Measurements from ENCODE around the gene CITED4.

Gene CITED4

GRCh38 chr1:40884055-40884795 is 22.1 kb upstream of the CITED4 start:
- DNase-seq, result no peak

GRCh38 chr1:40880813-40881549 is 18.8 kb upstream of the CITED4 start:
- no peak for DNase-seq

GRCh38 chr1:40879482-40880175 is 17.5 kb upstream of the CITED4 start:
- DNase-seq, result no peak

GRCh38 chr1:40878906-40879305 is 16.7 kb upstream of the CITED4 start:
- DNase-seq, result no peak

- peak; percentile 70 for DNase-seq
Measured at GRCh38 chr1:40877698-40878097, 15.5 kb upstream of the CITED4 start.

GRCh38 chr1:40876891-40877290 is 14.7 kb upstream of the CITED4 start:
- DNase-seq, result no peak

GRCh38 chr1:40876436-40876761 is 14.2 kb upstream of the CITED4 start:
- DNase-seq, result no peak

- no peak for DNase-seq
Measured at GRCh38 chr1:40873863-40874472, 11.8 kb upstream of the CITED4 start.

GRCh38 chr1:40872276-40872675 is 10.1 kb upstream of the CITED4 start:
- no peak for DNase-seq

GRCh38 chr1:40870135-40870728 is 8.1 kb upstream of the CITED4 start:
- no peak for DNase-seq

GRCh38 chr1:40868051-40868723 is 6.0 kb upstream of the CITED4 start:
- no peak for DNase-seq

- DNase-seq, result no peak
Measured at GRCh38 chr1:40861224-40862003, 749 bp downstream of the CITED4 start.

GRCh38 chr1:40860706-40861223 is 1.4 kb downstream of the CITED4 start:
- DNase-seq, result no peak

- no peak for DNase-seq
Measured at GRCh38 chr1:40858856-40859416, 3.2 kb downstream of the CITED4 start.

GRCh38 chr1:40857737-40858136 is 4.4 kb downstream of the CITED4 start:
- no peak for DNase-seq

- DNase-seq, result no peak
Measured at GRCh38 chr1:40856656-40857302, 5.4 kb downstream of the CITED4 start.

GRCh38 chr1:40856116-40856515 is 6.0 kb downstream of the CITED4 start:
- DNase-seq, result no peak

- no peak for DNase-seq
Measured at GRCh38 chr1:40855513-40855912, 6.7 kb downstream of the CITED4 start.

- no peak for DNase-seq
Measured at GRCh38 chr1:40853885-40854170, 8.3 kb downstream of the CITED4 start.

- DNase-seq, result no peak
Measured at GRCh38 chr1:40853113-40853884, 8.9 kb downstream of the CITED4 start.

All from left hindlimb (tissue), 1 donor.